Measurements from ENCODE around the gene OR6N1.

DNA sequence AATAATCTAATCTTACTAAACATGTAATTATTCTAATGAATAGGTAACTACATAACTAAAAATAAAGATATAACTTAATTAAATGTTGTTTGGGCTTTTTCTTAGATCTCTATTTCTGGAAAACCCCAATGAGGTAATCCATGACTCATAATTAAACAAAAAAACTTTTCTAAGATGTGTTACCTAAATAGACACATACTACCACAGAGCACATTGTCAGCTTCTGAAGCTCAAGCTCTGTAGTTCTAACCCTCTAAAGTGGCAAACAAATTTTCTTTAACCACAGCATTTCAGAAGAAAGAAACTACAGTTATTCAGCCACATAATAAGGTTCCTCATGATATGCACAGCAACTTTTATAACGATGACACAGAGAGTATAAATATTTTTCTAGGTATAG is 55.7 kb downstream of the OR6N1 start:
- TF ChIP-seq, protein P1, sequence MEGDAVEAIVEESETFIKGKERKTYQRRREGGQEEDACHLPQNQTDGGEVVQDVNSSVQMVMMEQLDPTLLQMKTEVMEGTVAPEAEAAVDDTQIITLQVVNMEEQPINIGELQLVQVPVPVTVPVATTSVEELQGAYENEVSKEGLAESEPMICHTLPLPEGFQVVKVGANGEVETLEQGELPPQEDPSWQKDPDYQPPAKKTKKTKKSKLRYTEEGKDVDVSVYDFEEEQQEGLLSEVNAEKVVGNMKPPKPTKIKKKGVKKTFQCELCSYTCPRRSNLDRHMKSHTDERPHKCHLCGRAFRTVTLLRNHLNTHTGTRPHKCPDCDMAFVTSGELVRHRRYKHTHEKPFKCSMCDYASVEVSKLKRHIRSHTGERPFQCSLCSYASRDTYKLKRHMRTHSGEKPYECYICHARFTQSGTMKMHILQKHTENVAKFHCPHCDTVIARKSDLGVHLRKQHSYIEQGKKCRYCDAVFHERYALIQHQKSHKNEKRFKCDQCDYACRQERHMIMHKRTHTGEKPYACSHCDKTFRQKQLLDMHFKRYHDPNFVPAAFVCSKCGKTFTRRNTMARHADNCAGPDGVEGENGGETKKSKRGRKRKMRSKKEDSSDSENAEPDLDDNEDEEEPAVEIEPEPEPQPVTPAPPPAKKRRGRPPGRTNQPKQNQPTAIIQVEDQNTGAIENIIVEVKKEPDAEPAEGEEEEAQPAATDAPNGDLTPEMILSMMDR (IDR thresholded peaks at IDR 0.05; ENCODE audit: low read length) = no peak
- no peak for TF ChIP-seq EZH2 (IDR thresholded peaks at IDR 0.05; ENCODE audit: borderline replicate concordance, low read length)
